H1 (cell line): ENCODE data around the gene TRIM40. TPM values are rescaled to one million over a fixed set of nuclear protein-coding genes. Genes with fewer than 3 reads are reported as not detected.

Source experiments
- CBX5 ChIP-seq: fragments of 300-800, 300-1000 bp; sonication (generic); IDR thresholded peaks from 2 replicates; pipeline ENCODE4 v1.7.1; 2016; ENCODE audit warnings: antibody characterized with exemption, low read length, low read depth
- CTBP2 ChIP-seq: IDR thresholded peaks from 2 replicates; pipeline ENCODE4 v1.7.0; 2011; ENCODE audit warnings: borderline replicate concordance, mild to moderate bottlenecking, moderate library complexity, mixed read lengths, low read length; ENCODE audit not compliant: insufficient read depth, insufficient read length
- FOSL1 ChIP-seq: IDR thresholded peaks from 2 replicates; pipeline ENCODE4 v1.6.1; 2011; ENCODE audit warnings: mild to moderate bottlenecking, low read depth, low read length, moderate library complexity; ENCODE audit not compliant: insufficient read depth
- GABPA ChIP-seq: IDR thresholded peaks from 2 replicates; pipeline ENCODE4 v1.6.1; 2011; ENCODE audit warnings: mild to moderate bottlenecking, low read length, moderate library complexity, borderline replicate concordance; ENCODE audit not compliant: insufficient read depth
- HDAC2 ChIP-seq, 2 experiments: fragments of 300-600 bp in 1 of 2; sonication (generic) in 1 of 2; IDR thresholded peaks; 2 replicates each; pipeline ENCODE4 v1.6.1; 2011 to 2012; ENCODE audit warnings: low read depth in 2 of 2, low read length in 2 of 2, mild to moderate bottlenecking in 2 of 2, moderate library complexity in 2 of 2, borderline replicate concordance in 1 of 2, inconsistent platforms in 1 of 2
- HDAC6 ChIP-seq: IDR thresholded peaks from one replicate; pipeline ENCODE4 v1.7.1; 2012; ENCODE audit warnings: low read depth, mild to moderate bottlenecking, inconsistent platforms, low read length, moderate library complexity
- JUND ChIP-seq: IDR thresholded peaks from 2 replicates; pipeline ENCODE4 v1.6.1; 2011; ENCODE audit warnings: mild to moderate bottlenecking, improper control_type of control experiment, low read length
- KDM1A ChIP-seq: fragments of 200-600, 300-600 bp; sonication (generic); IDR thresholded peaks from 2 replicates; pipeline ENCODE4 v1.7.1; 2016; ENCODE audit warnings: mild to moderate bottlenecking, low read length, borderline replicate concordance
- KDM4A ChIP-seq: IDR thresholded peaks from one replicate; pipeline ENCODE4 v1.7.1; 2012; ENCODE audit warnings: low read depth, mild to moderate bottlenecking, moderate library complexity, low read length, inconsistent platforms; ENCODE audit not compliant: severe bottlenecking
- NRF1 ChIP-seq: IDR thresholded peaks from 2 replicates; pipeline ENCODE4 v1.6.1; 2011; ENCODE audit warnings: mild to moderate bottlenecking, low read depth, low read length, improper control_type of control experiment
- POLR2A ChIP-seq, 2 experiments: IDR thresholded peaks; 1 replicate in 1 of 2; 2 replicates in 1 of 2; pipeline ENCODE4 v1.6.1; 2011; ENCODE audit warnings: low read depth in 2 of 2, low read length in 2 of 2, mild to moderate bottlenecking in 2 of 2; ENCODE audit errors: control extremely low read depth in 1 of 2
- RAD21 ChIP-seq, 2 experiments: IDR thresholded peaks in 1 of 2; conservative IDR thresholded peaks in 1 of 2; 2 replicates each; pipeline ENCODE4 v1.6.1; 2011; ENCODE audit warnings: low read depth in 2 of 2, low read length in 2 of 2, improper control_type of control experiment in 1 of 2, inconsistent platforms in 1 of 2, mild to moderate bottlenecking in 1 of 2, moderate library complexity in 1 of 2
- RNF2 ChIP-seq: fragments of 200-900, 300-1000 bp; sonication (generic); IDR thresholded peaks from 2 replicates; pipeline ENCODE4 v1.7.1; 2016; ENCODE audit warnings: borderline replicate concordance, low read depth, mild to moderate bottlenecking, antibody characterized with exemption, low read length; ENCODE audit not compliant: poor library complexity, severe bottlenecking; ENCODE audit errors: missing control alignments
- SAP30 ChIP-seq: fragments of 300-600 bp; sonication (generic); IDR thresholded peaks from 2 replicates; pipeline ENCODE4 v1.7.1; 2012; ENCODE audit warnings: low read length, moderate library complexity, mild to moderate bottlenecking, inconsistent platforms; ENCODE audit not compliant: insufficient read depth, insufficient replicate concordance
- SIN3A ChIP-seq, 2 experiments: IDR thresholded peaks in 1 of 2; conservative IDR thresholded peaks in 1 of 2; 2 replicates each; pipeline ENCODE4 v1.6.1; 2011 to 2012; ENCODE audit warnings: low read length in 2 of 2, improper control_type of control experiment in 1 of 2, low read depth in 1 of 2, mild to moderate bottlenecking in 1 of 2
- SP2 ChIP-seq: IDR thresholded peaks from 2 replicates; pipeline ENCODE4 v1.6.1; 2012; ENCODE audit warnings: mild to moderate bottlenecking, low read length, inconsistent platforms
- TAF7 ChIP-seq: optimal IDR thresholded peaks from 2 replicates; pipeline ENCODE3; 2011; ENCODE audit warnings: low read depth, mild to moderate bottlenecking, inconsistent platforms, low read length, moderate library complexity, borderline replicate concordance
- TCF12 ChIP-seq: IDR thresholded peaks from 2 replicates; pipeline ENCODE4 v1.6.1; 2011; ENCODE audit warnings: low read depth, mild to moderate bottlenecking, low read length
- TEAD4 ChIP-seq: IDR thresholded peaks from 2 replicates; pipeline ENCODE4 v1.6.1; 2012; ENCODE audit warnings: low read depth, low read length, inconsistent platforms, mixed read lengths
- ZNF274 ChIP-seq: IDR thresholded peaks from 2 replicates; pipeline ENCODE4 v1.7.0; 2012; ENCODE audit warnings: low read length, borderline replicate concordance; ENCODE audit errors: extremely low read depth
- polyA plus RNA-seq, 7 experiments: library from polyadenylated mRNA; depleted of rRNA in 3 of 7; stranded (reverse) in 5 of 7; unstranded in 2 of 7; fragments of >200 nt in 5 of 7; fragments of 200-250 nt in 2 of 7; gene quantifications; 1 replicate in 5 of 7; 2 replicates in 1 of 7; 4 replicates in 1 of 7; pipeline versions ENCODE4 v1.2.1 to v1.2.3, GENCODE V29; 2011 to 2013; ENCODE audit warnings: missing spikeins in 2 of 7, mixed read lengths in 2 of 7
- total RNA-seq: library from RNA; stranded (reverse); fragmentation: NEBNext Ultra II Directional; extraction: Animal tissue kit (Norgen Biotek cat#: 25700); gene quantifications from 2 replicates; pipeline ENCODE4 v1.2.1, GENCODE V29; 2021
- TF ChIP-seq, protein P1 (sequence below): IDR thresholded peaks from 2 replicates; pipeline ENCODE4 v1.6.1; 2012; ENCODE audit warnings: inconsistent platforms

Gene TRIM40
- total and polyA plus RNA-seq, 2 of the 8 experiments (the other 6 are each of a cell fraction or from before 2014, with no cell fraction given) = not detected

DNA sequence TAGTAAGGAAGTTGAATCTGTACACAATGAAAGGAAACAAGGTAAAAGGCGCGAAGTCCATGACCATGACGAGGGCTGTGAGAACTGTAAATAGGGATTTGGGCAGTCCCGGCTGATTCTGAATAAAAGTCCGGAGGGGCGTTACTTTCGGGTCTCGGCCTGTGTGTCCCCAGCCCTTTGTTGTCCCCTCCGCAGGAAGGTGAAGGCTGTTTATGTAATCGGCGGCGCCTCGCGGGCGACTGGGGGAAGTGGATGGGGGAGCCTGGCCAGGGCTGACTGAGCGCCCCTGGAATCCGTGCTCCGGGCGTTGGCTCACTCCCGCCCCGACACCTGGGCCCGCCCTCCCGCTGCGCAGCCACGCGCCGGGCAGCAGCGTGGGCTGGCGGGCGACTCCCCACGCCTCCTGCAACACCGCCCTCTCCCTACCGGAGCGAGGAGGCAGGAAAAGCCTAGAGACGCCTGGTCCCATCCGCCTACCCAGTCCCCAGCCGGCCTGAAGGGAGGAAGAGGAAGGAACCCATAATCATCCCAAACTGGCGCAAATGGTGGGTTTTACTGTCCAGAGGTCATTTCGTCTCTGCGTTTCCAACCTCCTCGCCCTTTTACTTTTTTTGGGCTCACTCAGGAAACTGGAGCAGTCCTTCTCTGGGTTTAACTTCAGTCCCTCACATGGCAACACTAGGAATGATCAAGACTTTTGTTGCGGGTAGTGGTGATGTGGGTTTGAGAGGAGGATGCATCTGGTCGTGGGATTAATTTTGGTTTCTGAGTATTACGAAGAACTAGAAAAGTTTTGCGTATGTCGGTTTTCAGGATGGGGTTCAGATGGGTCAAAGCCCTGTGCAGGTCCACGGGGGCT, 35.1 kb upstream of the TRIM40 start (continued):
- TF ChIP-seq SP2 = no peak
- no peak for TF ChIP-seq FOSL1
- TF ChIP-seq CBX5 = no peak
- TF ChIP-seq, protein P1, sequence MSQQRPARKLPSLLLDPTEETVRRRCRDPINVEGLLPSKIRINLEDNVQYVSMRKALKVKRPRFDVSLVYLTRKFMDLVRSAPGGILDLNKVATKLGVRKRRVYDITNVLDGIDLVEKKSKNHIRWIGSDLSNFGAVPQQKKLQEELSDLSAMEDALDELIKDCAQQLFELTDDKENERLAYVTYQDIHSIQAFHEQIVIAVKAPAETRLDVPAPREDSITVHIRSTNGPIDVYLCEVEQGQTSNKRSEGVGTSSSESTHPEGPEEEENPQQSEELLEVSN = peak; percentile 72
- TF ChIP-seq CTBP2 = no peak
- TF ChIP-seq NRF1 = no peak
- TF ChIP-seq POLR2A (IDR thresholded peaks at IDR 0.05; ENCODE audit: control extremely low read depth in 1 of 2, low read depth in 2 of 2, low read length in 2 of 2) = no peak
- no peak for TF ChIP-seq TAF7
- no peak for TF ChIP-seq HDAC6
- TF ChIP-seq ZNF274 = no peak
- TF ChIP-seq TCF12 = 0 out of 2 replicates have a peak, but pooled peaks have one; percentile 17
- no peak for TF ChIP-seq GABPA
- TF ChIP-seq RNF2 = no peak
- peak; percentile 73 for TF ChIP-seq KDM4A
- no peak for TF ChIP-seq KDM1A
- no peak for TF ChIP-seq SIN3A (conservative IDR thresholded peaks at IDR 0.05 in 1 of 2, IDR thresholded peaks at IDR 0.05 in 1 of 2; ENCODE audit: low read depth in 1 of 2, low read length in 2 of 2)
- no peak for TF ChIP-seq JUND
- no peak for TF ChIP-seq TEAD4
- TF ChIP-seq HDAC2 (IDR thresholded peaks at IDR 0.05; ENCODE audit: borderline replicate concordance in 1 of 2, low read depth in 2 of 2, low read length in 2 of 2) = no peak
- no peak for TF ChIP-seq SAP30
- TF ChIP-seq RAD21 (IDR thresholded peaks at IDR 0.05 in 1 of 2, conservative IDR thresholded peaks at IDR 0.05 in 1 of 2; ENCODE audit: low read depth in 2 of 2, low read length in 2 of 2) = no peak
